HS-5 (cell line): ENCODE data around the gene TMEM72.

Source experiments
- DNase-seq: peaks from one replicate; pipeline ENCODE4 v3.0.0-alpha.2; 2012; ENCODE audit warnings: low read depth

The TMEM72 gene

GRCh38 chr10:44955413-44956070, 44.4 kb downstream of the TMEM72 start:
- DNase-seq, result no peak

DNA sequence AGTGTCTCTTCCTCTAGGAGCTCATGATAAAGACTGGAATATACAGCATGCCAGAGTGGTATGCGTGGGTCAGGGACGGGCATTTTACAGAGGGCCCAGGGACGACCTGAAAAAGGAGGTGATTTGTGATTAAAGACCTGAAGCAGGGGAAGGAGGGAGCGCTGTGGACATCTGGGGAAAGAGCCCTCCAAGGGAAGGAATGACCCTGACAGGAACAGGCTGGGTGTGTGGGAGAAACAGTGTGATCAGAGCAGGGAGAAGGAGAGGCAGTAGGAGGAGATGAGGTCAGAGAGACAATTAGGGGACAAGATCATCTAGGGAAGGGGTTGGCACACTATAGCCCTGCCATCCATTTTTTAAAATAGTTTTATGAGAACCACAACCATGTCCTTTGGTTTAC, 45.1 kb downstream of the TMEM72 start:
- DNase-seq, result no peak

GRCh38 chr10:44956717-44957706, 45.9 kb downstream of the TMEM72 start:
- DNase-seq, result no peak

- DNase-seq, result no peak
Measured at GRCh38 chr10:44958196-44958897, 47.2 kb downstream of the TMEM72 start.

GRCh38 chr10:44958898-44959246, 47.7 kb downstream of the TMEM72 start:
- DNase-seq, result no peak

DNA sequence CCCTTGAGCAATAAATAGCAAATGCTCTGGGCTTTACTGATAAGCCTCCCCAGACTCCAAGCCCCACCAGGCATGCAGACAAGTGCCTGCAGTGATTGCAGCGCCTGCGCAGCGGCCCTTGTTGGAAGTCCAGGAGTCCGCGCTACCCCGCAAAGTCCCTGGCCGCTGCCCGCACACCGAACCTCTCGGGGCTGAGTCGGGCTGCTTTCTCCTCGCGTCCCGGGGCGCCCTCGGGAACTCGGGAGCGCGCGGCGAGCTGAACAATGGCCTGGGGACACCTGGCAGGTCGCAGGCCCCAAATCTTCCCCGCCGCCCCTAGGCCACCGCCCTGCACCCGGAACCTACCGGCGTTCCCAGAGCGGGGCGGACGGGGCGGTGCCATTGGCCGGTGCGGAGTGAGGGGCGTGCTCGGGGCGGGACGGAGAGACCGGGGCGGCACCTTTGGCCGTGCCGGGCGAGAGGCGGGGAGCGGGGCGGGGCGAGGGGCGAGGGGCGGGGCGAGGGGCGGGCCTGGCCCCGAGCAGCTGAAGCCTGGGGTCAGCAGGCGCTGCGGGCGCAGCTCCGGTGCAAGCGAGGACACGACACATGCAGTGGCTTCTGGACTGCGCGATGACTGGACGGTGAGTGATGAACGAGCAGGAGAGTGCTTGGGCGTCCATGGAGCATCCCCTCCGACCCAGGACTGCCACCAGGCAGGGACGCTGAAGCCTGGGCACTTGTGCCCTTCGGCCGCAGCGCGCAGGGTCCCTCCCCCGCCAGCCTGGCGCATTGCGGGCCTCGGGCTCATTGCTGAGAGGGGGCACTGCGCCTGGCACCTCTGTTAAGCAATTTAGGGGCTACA, 48.3 kb downstream of the TMEM72 start, which contains the start of gene RASSF4:
RASSF4 (plus strand) TSS at position 556 of the 841 bp plus-strand sequence. CDS start 10,401 bp downstream, outside the sequence.
- no peak for DNase-seq

DNA sequence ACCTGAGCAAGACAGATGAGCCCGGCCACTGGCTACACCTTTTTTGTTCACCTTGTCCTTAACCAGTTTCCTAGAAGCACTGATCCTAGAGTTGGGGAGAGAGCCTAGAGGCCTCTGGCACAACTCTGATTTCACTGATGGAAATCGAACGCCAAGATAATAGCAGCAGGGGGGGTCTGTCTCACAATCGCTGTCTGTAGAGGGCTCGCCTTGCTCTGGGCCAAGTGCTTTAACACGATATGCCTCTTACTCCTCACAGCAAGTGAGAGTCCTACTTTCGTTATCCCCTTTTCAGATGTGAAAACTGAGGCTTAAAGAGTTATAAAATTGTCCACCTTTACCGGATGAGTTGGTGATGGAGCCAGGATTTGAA, 48.9 kb downstream of the TMEM72 start:
- DNase-seq, result no peak

DNA sequence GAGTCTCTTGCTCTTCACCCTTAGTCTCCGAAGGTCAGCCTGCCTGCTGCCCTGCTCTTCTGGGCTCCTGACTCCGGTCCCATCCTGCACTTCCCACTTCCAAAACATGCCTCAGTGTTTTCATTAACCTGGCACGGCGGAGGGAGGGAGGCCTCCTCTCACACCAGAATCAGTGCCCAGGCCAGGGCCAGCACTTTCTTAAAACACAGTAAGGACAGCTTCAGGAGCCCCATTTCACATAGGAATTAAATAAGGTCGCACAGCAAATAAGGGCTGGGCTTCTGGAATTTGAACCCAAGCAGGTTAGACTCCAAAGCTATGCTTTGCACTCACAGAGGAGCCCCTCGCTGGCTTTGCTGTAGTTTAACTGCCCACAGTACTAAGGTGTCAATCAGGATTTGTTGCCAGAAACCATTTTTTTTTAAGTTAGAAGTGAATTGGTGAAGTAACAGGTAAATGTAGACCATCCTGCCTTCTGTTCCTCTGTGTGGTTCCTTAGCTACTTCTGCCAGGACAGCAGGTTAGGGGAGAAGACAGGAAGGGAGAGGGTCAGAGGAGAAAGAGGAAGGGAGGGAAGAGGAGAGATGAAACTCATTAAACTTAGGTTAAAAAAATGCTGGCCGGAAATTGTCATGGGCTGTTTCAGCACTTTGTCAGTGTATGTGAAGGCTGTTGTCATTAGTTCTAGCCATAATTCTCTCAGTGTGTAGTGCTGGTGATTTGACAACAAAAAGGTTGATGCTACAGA, 49.5 kb downstream of the TMEM72 start:
- DNase-seq, result no peak

- DNase-seq, result no peak
Measured at GRCh38 chr10:44961230-44961571, 50.1 kb downstream of the TMEM72 start.

DNA sequence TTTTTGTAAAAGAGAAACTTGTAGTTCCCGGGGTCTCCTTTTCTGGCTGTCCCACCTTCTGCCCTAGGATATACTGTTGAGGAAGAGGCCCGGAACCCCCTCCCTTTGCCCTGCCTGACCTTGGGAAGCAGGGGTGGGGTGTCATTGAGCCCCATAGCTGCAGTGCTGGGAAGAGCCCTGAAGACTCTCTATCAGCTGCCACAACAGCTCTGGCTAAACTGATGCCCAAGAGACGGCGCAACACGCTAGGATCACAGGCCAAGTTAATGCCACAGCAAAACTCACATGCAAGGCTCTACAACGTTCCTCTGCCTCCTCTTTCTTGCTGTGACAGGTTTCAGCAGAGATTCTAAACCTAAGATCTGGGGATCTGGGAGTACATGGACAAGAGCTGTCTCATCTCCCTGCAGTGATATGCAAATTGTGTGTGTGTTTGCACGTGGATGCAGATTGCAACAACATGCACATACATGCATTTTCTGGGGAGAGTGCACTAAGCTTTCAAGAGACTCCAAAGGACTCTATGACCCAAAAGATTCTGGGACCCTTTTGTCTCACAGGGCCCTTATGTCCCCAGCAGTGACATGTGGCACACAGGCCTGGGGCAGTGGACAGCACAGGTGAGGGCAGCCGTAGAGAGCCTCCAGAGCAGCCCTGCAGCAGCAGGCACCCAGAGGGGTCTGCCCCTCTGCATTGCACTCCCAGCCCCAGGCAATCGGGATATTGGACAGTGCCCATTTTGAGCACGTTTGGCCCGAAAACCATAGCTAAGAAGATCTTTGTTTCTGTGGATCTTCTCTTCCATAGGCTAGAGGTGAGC, 51.0 kb downstream of the TMEM72 start:
- no peak for DNase-seq

DNA sequence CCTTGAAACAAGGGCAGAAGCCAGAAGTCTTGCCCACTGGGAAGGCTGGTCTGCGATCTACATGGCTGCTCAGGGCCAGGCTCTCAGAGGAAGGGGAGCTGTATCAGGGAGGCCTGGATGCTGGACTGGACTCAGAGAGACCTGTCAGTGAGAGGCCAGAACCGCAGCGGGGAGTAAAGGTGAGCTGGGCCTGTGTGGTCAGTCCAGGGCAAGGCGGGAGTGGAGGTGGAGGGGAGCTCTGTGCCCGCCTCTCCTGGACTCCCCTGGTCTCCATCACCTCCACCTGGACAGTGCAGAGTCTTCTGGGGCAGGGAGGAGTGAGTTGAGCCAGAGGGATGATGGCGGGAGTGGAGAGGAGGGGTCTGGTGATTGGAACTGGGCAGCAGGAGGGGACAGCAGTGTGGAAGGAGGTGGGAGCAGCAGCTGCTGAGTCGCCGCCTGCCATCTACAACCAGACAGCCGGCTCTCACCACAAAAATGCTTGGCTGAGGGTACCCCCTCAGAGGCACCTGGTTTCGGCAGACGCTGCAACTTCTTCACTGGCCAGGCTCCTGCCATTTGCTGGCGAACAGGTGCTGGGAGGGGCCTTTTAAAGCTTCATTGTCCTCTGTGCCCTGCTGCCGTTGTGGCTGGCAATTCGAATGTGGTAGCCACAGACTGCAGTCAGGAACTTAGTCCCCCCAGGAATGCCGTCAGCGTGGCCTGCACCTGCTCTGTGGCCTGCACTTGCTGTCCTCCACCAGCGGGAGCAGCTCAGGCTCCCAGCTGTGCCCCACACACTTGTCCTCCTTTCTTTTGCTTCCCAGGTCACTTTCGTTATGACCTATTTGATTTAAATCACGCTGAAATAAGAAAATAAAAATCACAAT, 52.0 kb downstream of the TMEM72 start:
- DNase-seq, result no peak

- DNase-seq, result no peak
Measured at GRCh38 chr10:44963772-44964633, 52.9 kb downstream of the TMEM72 start.

DNA sequence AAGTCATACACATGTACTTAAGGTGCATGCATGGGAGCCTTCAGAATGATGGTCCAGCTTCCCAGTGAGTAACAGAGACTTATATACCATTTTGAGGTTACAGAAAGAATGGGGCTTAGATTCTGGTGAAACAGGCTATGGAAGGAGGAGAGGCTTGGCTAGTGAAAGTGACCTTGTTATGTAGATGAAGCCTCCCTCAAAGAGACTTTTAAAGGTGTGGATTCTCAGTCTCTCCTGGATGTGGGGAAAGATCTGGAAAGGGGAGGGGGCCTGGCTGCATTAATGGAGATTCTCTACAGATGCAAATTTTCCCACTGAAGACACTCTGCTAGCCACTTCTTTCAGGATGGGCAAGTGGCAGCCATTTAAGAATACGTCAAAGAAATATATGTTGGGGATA, 54.0 kb downstream of the TMEM72 start:
- no peak for DNase-seq

DNA sequence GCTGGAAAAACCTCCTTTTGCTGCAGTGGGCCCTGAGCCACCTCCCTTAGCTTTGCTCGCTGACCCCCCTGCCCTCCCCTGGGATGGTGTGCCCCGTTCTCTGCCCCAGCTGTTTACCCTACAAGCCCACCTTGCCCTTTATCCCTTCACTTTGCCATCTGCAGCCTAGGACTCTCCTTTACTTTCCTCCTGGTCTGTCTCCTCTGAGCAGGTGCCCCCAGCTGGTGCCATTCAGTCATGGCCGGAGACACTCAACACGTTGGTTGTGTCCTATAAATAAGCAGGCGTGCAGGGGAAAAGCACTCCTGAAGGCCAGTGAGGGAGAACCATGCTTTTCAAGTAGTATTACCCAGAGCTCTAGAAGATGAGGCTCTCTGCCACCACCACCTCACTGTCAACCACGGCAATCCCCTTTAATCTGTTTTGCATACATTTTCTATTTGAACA, 54.5 kb downstream of the TMEM72 start:
- no peak for DNase-seq

DNA sequence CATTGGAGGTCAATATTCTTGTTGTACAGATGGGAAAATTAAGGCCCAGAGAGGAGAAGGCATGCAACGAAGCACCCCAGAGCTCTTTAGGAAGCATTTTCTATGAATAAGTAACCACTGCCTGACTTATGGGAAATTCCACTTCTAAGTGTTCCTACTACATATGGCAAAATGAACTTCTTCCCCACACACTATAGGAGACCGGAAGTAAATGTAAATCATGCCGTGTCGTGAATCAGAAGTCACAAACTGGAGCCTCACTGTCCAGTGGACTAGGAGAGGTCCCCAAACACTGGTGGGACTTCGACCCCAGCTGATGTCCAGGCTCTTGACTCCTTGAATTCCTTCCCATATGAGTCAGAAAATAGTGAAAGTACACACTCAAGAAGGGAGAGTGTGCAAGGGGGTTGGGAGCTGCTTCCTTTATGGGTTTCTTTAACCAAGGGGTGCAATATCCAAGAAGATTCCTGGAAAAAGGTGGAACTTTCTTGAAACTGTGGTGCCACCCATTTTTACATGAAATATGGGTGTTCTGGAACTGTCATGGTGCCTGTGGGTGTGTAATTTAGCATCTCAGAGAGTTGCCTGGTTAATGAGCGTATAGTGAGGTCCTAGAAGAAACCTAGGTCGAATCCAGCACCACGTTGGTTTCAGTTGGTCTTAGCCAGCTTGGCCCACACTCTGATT, 55.1 kb downstream of the TMEM72 start:
- no peak for DNase-seq

DNA sequence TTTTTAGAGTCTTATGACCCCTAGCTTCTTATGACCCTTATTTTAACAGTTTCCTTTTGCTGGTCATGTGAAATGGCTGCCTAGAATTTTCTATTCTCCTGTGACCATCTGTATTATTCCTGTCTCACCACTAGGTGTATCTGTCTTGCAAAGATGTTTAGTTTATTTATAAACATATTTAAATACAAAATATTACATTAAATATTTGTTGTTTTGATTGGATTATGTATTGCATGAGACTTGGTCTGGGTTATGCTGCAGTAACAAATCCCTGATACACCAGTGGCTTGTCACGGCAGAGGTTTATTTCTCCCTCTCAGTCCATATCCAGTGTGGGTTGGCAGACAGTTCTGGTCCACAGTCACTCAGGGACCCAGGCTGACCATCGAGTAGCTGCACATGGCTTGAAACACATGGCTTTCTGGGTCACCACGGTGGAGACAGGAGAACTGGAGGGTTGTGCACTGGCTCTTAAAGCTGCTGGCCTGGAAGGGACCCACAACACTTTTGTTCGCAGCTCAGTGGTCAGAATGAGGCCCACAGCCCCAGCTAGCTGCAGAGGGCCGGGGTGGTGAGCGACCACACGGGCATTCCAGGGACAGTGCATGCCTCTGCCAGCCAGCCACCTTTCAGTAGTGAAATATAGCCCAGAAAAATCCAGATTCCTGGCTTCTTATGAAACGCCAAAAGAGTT, 55.8 kb downstream of the TMEM72 start:
- no peak for DNase-seq

GRCh38 chr10:44967616-44968015, 56.5 kb downstream of the TMEM72 start:
- DNase-seq, result no peak
